A673 (cell line): Measurements from ENCODE around the gene GABRB3.

ENCODE experiments used
- EZH2 ChIP-seq: fragments of 200-600 bp; sonication (generic); IDR thresholded peaks from 2 replicates; pipeline ENCODE4 v1.6.1; 2017; ENCODE audit warnings: borderline replicate concordance, low read depth, mild to moderate bottlenecking, mixed read lengths, antibody characterized with exemption, low read length; ENCODE audit not compliant: poor library complexity, severe bottlenecking
- TF ChIP-seq, protein P1 (sequence below): fragments of 300-800, 200-600 bp; sonication (generic); conservative IDR thresholded peaks from 2 replicates; pipeline ENCODE4 v1.5.1; 2017; ENCODE audit warnings: low read depth, mild to moderate bottlenecking, antibody characterized with exemption, low read length, moderate library complexity, mixed read lengths

DNA sequence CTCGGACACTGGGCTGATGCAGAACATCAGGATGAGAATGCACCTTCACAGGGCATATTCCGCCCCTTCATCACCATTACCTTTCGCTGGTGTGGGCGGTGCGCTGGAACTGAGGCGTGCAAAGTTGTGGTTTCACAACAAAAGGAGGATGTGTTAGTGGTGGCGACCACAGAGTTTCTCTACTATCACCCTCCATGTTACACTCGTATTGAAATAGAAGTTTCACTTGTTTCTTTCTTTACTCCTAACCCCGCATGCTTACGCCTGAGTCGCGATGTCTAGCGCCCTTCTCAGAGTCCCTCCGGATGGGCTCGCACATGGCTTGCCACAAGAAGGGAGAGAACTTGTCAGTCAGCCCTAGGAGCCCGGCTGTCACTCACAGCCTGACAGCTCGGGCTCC is 148.7 kb downstream of the GABRB3 start:
- TF ChIP-seq, protein P1, sequence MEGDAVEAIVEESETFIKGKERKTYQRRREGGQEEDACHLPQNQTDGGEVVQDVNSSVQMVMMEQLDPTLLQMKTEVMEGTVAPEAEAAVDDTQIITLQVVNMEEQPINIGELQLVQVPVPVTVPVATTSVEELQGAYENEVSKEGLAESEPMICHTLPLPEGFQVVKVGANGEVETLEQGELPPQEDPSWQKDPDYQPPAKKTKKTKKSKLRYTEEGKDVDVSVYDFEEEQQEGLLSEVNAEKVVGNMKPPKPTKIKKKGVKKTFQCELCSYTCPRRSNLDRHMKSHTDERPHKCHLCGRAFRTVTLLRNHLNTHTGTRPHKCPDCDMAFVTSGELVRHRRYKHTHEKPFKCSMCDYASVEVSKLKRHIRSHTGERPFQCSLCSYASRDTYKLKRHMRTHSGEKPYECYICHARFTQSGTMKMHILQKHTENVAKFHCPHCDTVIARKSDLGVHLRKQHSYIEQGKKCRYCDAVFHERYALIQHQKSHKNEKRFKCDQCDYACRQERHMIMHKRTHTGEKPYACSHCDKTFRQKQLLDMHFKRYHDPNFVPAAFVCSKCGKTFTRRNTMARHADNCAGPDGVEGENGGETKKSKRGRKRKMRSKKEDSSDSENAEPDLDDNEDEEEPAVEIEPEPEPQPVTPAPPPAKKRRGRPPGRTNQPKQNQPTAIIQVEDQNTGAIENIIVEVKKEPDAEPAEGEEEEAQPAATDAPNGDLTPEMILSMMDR: no peak
- no peak for TF ChIP-seq EZH2
